GM19099 (cell line): ENCODE measurements around the gene STAT1.
A peak's percentile ranks its signal among the peaks of the same experiment; 100 is the strongest.

Source experiments
- POLR2A ChIP-seq: IDR thresholded peaks from 3 replicates; pipeline ENCODE4 v1.6.1; 2011; ENCODE audit warnings: low read depth; ENCODE audit not compliant: insufficient read length; ENCODE audit errors: extremely low read depth

The STAT1 gene

DNA sequence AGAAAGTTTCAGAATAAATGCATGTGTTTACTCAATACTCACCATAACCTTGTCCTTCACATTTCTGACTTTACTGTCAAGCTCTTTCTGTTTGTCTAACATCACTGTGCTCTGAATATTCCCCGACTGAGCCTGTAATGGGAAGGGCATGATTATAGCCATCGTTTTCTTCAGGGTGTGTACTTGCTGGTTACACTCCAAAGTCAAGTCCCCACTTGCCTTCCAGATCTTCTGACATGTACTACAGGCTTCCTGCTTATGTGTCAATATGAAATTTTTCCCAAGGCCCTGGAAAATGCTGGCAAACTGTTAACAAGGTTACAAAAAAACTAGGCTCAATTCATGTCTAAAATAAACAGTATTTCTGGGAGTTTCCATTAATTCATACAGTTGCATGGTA lies 12.9 kb downstream of the STAT1 start:
- TF ChIP-seq POLR2A = no peak

DNA sequence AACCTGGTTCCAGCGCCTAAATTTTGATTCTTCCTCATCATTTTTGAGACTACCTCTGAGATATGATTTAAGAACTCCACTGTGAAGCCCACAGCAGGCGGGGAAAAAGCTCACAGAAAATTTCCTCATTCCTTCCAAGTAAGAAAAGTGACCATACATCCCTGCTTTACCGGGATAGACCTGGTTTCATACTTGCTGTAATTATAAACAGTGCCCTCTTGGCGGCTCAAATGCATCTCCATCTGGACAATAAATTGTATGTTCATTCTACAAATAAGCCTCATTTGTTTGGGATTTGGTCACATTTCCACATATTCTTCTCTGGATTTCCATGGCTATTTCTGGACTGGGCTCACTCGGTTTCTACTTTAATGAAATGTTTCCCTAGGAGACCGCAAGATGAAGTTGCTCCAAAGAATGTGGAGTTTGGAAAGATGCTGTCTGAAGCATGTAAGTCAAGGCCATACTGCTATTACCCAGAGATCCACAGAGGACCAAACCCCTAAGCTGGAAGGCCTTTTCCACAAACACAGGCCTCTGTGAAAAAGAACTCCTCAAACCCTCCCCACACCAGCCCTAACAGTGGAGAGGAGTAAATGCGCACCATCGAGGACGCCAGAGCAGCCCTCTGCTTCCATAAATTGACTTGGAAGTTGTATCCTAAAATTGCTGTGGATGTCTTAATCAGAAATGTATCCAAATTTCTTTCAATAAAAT lies 13.9 kb downstream of the STAT1 start:
- TF ChIP-seq POLR2A = peak; percentile 40

DNA sequence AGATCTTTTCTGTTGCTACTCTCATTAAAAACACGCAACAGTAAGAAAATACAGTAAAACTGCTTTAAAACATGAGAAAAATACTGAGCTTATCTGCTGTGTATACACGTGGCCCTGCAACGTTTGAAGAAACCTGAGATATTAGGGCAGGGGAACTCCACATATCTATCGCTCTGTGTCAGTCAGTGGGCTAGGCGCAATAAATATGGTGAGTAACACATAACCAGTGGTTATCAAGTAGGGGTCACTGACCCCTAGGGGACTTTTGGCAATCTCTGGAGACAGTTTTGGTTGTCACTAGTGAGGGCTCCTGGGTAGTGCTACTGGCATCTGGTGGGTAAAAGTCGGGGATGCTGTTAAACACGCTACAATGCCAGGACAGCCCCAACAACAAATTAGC lies 14.9 kb downstream of the STAT1 start:
- no peak for TF ChIP-seq POLR2A

DNA sequence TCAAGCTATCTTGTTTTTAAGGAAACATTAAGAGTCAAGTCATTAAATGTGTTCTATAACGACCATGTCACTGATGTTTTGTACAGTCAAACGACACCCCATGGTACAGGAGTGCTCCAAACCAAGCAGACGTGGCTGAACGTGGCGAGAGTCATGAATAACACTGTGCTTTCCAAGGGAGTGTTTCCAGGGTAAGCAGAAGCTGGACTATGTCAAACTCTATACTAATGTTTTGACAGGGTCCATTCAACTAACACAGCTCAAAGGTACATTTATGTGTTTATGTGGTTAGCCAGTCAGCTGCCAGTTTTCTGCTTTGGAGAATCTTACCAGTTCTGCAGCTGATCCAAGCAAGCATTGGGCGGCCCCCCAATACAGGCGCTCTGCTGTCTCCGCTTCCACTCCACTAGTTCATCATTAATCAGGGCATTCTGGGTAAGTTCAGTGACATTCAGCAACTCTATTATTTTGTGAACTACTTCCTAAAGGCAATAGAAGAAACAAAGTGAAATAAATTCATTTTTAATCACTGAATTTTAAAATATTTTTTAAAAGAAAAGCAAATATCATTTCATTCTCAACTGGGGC lies 16.4 kb downstream of the STAT1 start:
- peak; percentile 26 for TF ChIP-seq POLR2A

DNA sequence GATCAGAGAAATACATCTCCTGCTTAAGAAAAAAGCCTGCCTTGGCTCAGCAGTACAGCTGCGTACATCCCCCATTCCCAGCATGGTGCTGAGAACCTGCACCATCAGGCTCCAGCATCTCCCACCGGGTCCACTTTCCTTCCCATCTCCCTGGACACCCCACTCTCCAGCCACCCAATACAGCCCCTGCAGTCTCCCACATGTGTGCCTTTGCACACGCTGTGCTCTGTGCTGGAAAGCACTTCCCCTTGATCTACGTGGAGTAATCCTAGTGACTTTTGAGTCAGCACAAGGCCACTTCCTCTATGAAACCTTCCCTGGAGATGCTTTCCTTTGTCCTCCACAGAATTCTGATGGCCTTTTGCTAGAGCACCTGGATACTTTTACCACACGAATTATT lies 17.0 kb downstream of the STAT1 start:
- peak; percentile 31 for TF ChIP-seq POLR2A

DNA sequence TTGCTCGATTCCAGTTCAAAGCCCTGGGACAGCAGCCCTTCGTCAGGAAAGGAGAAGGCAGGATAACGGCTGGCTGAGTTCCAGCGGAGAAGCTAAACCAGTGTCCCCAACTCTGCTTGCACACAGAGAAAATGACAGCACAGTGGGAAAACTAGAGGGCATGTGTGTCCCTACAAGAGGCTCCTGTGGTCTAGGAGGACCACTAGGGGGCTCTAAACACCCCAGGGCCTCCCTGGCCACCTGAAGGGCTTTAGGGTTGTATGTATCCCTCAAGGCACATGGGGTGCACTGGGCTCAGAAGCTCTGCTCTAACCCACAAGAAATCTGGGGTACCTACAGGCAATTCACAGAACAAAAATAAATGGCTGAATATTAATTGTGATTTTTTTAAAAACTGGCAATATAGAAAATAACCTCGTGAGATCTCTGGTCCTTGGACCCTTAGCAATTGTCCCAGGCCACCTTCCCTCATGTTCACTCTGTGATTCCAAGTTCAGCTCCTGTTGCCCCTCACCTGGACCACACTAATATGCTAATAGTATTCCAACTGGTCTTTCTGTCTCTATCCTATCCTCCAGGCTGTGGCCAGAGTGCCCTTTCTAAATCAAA lies 17.5 kb downstream of the STAT1 start:
- peak; percentile 25 for TF ChIP-seq POLR2A

DNA sequence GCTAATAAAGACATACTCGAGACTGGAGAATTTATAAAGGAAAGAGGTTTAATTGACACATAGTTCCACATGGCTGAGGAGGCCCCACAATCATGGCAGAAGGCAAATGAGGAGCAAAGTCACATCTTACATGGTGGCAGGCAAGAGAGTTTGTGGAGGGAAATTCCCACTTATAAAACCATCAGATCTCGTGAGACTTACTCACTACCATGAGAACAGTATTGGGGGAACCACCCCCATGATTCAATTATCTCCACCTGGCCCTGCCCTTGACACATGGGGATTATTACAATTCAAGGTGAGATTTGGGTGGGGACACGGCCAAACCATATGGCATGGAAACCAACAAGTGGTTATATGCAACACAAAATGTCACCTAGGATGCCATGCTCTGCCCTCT lies 18.7 kb downstream of the STAT1 start:
- TF ChIP-seq POLR2A = peak; percentile 9

DNA sequence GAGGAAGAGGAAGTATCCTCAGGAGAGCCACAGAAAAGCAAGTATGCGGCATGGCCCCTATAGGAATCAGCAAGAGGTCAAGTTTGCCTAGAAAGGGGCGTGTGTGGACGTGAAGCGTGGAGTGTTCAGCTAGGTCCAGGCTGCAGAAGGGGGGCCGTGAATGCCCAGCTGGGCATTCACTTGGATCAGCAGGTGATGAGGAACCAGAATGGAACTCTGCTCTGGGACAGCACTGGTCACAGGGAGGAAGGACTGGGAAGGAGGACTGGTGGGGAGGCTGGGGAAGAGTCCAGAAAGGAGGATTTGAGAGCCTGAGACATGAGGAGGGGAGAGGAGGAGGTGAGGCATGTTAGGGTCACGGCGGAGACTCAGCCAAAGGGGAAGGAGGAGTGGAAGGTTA lies 19.8 kb downstream of the STAT1 start:
- TF ChIP-seq POLR2A = peak; percentile 35

DNA sequence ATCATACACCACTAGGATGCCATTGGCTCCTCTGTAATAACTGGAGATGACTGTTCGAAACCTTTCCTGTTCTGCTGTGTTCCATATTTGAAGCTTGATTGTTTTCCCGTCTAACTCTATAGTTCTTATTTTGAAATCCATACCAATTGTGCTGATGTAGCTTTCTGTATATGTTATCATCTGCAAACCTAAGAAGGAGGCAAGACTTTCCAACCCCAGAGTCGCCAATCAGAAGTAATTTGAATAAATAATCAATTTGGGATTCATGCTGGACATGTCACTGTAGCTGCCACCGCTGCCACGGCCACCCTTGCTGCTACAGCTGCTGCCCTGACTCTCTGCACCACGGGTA lies 20.7 kb downstream of the STAT1 start:
- TF ChIP-seq POLR2A = no peak

DNA sequence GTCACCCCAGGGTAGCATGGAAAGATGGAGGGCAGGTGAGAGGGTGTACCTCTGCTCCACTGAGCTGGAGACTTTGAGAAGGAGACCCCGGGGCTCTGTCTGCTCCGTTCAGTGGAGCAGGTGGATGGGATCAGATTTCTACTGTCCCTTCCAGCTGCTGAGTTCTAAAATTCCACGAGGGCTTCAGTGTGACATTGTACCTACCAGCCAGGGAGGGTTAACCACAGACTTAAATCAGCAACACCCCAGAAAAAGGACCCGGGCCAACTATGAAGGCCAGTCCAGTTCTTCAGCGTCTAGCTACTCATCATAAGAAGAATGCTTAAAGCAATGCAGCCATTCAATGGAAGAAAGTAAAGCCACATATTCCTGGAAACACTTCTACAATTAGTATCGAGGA lies 23.8 kb downstream of the STAT1 start:
- TF ChIP-seq POLR2A = no peak

DNA sequence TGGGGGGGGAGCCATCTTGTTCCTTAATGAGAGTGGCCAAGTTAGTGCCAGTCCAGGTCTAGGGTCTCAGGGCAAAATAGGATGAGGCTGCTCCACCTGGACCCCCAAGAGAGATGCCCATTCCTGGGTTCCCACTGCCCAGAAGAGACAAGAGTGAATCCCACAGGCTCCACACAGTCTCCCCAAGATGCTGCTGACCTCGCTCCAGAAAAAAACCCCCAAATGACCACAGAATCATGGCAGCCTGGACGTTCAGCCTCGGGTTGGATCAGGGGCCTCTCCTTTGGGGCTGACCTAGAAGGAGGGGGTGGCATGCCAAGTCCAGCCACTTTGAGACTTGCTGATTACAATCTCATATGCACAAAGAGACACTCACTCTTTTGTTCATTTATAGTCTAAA lies 25.1 kb downstream of the STAT1 start:
- TF ChIP-seq POLR2A = peak; percentile 18

DNA sequence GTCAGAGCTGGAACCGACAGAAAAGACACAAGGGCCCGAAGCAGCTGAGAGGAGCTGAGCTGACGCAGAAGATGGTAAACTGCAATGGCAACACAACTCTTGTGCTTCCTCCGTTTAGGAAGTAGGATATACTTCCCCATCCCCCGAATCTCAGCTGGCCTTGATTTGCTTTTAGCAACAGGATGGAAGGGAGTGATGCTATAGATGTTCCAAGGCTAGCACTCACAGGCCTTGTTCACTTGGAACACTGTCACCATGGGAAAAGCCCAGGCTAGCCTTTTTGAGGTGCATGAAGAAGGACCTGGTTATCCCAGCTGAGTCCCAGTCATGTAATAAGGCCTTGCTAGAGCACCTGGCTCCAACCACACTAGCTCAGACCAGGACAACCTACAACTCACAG lies 26.0 kb downstream of the STAT1 start:
- TF ChIP-seq POLR2A = no peak

DNA sequence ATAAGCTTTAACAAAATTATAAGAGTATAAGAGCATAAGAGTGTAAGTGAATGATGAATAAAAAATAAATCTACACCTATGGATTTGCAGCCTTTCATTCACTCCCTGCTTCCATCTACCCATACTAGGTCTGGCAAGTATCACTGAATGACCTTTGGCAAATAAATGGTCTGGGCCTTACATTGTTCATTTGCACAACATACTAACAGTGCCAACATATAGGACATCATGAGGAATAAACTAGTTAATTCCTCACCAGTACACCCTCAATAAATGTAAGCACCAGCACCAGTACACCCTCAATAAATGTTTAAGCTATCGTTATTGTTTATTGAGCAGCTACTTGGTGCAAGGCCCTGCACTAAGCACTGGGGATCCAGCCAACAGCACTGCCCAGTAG lies 26.9 kb downstream of the STAT1 start:
- TF ChIP-seq POLR2A = no peak

DNA sequence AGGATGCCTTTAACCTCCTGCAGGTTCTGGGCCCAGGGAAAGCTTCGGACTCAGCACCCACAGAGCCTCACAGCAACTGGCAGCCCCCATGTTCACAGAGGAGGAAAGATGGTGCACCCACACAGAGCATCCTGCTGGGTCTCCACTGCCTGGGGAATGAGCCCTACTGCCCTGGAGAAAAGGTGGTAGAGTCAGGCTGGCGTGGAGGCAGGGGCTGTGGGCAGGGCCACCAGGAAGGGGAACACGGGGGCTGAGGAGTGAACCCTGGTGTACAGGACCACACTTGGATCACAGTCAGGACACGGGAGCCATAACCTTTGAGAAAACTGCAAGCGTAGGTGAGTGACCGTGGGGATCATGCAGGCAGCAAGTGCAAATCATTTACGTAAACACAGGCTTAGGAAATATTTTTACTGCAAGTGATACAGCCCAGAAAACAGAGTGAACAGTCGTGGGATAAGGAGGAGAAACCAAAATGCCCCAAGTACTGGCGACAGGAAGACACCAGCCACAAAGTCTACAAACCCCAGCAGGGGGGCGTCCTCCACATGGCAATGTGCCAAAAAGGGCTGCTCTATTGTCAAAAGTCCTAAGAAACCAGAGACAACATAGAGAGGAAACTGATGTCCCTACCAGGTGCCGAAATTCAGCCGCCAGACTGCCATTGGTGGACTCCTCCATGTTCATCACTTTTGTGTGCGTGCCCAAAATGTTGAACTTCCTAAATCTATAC lies 27.6 kb downstream of the STAT1 start:
- TF ChIP-seq POLR2A = peak; percentile 23

DNA sequence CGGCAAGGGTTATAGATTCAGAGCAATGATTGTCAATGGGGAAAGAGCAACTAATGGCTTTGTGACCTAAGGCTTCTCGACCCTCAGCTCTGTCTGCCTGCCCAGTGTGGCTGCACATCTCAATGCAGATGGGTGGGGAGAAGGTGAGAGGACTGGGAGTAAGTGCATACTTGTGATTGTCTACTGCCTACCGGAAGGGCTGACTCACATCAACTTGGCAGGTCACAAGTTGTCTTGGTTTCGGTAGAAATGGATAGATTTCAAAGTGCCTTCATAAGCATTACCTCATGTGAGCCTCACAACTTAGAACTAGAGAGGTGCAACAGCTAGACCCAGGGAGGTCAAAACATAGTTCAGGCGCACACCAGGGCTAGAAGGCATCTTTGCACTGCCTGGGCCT lies 29.4 kb downstream of the STAT1 start:
- peak; percentile 12 for TF ChIP-seq POLR2A

DNA sequence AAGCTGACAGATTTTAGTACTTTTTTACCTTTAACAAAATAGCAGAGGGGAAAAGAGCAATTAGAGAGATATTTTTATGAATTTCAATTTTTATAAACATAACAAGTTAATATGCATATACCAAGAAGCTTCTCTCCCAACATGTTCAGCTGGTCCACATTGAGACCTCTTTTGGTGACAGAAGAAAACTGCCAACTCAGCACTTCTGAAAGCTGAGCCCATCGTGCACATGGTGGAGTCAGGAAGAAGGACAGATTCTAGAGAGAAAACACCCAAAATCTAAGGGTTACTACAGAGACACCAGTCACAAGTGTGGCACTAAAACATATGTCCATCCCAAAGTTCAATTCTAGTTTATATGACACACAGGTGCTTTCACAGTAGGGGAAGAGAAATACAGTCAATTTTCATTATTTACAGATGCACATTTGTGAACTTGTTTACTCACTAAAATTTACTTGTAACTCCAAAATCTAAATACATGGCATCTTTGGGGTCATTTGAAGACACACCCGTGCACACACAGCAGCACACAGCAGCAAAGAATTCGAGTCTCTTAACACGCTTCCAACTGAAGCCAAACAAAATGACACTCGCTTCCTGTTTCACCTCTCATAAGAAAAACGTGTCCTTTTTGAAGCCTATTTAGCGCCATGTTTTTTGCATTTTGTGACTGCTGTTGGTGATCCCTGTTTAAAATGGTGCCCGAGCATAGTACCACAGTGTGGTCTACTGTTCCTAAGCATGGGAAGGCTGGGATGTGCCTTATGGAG lies 31.5 kb downstream of the STAT1 start:
- peak; percentile 14 for TF ChIP-seq POLR2A

DNA sequence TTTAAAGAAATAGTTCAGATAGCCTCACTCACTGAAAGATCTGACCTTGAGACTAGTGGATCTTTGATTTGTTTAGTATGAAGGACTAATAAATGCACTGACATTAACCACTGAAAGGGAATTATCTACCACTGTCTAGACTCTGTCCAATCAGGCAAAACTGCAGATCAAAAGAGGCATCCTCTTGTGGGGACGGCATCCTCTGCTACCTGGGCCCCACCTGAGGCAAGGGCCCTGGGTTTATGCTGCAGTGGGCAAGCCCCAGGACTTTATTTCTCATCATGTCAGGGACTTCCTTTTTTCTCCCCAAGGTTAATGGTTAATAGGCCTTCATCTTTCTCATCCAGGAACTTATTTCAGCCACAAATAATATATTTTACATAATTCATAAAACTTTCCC lies 32.2 kb downstream of the STAT1 start:
- peak; percentile 23 for TF ChIP-seq POLR2A
